ENCODE measurements around the gene ZNF536.

- TF ChIP-seq CTCF (IDR thresholded peaks at IDR 0.05; ENCODE audit: low read depth, low read length) (no peak), EZH2phosphoT487 (IDR thresholded peaks at IDR 0.05; ENCODE audit: low read depth) (no peak)
These were observed 37.3 kb upstream of the ZNF536 start for GRCh38 chr19:30334841-30335240.

All from OCI-LY3 (cell line).